Erythroblast (primary cell): ENCODE measurements around the gene NDUFA5.

Experiments used
- GATA1 ChIP-seq: IDR thresholded peaks from 2 replicates; pipeline ENCODE4 v1.6.1; 2011; ENCODE audit warnings: low read depth, mild to moderate bottlenecking, control low read depth, low read length, moderate library complexity
- POLR2A ChIP-seq: IDR thresholded peaks from 2 replicates; pipeline ENCODE4 v1.6.1; 2011; ENCODE audit warnings: mild to moderate bottlenecking, low read length

GRCh38 chr7:123537026-123537642 lies 20.5 kb downstream of the NDUFA5 start:
- no peak for TF ChIP-seq POLR2A
- TF ChIP-seq GATA1 = no peak
